HUDEP-2 (cell line): ENCODE measurements around the gene COL8A1.

Experiments used
- DNase-seq, 76 experiments: peaks; one replicate each; lab custom pipeline; 2025; ENCODE audit not compliant: unreplicated experiment in 76 of 76; lab: John Stamatoyannopoulos, UW

Gene COL8A1

GRCh38 chr3:99668044-99668443 is 29.6 kb downstream of the COL8A1 start:
- DNase-seq, result no peak

- DNase-seq, result no peak
These were observed 31.6 kb downstream of the COL8A1 start for GRCh38 chr3:99669879-99670555.

- no peak for DNase-seq
These were observed 32.2 kb downstream of the COL8A1 start for GRCh38 chr3:99670556-99670950.

GRCh38 chr3:99674086-99674789 is 35.8 kb downstream of the COL8A1 start:
- DNase-seq, result no peak

GRCh38 chr3:99678023-99678422 is 39.6 kb downstream of the COL8A1 start:
- DNase-seq, result no peak

GRCh38 chr3:99678896-99679295 is 40.5 kb downstream of the COL8A1 start:
- no peak for DNase-seq

GRCh38 chr3:99681512-99681911 is 43.1 kb downstream of the COL8A1 start:
- no peak for DNase-seq

- DNase-seq, result no peak
These were observed 43.6 kb downstream of the COL8A1 start for GRCh38 chr3:99681976-99682375.

GRCh38 chr3:99683465-99683864 is 45.1 kb downstream of the COL8A1 start:
- DNase-seq, result no peak

- no peak for DNase-seq
These were observed 45.5 kb downstream of the COL8A1 start for GRCh38 chr3:99683876-99684275.

GRCh38 chr3:99684644-99685043 is 46.2 kb downstream of the COL8A1 start:
- DNase-seq, result no peak

GRCh38 chr3:99686469-99686868 is 48.1 kb downstream of the COL8A1 start:
- no peak for DNase-seq

- DNase-seq, result peak in 38 of 76 experiments; percentile 1 to 47 (median 11)
These were observed 48.7 kb downstream of the COL8A1 start for GRCh38 chr3:99686955-99687612.

- no peak for DNase-seq
These were observed 52.5 kb downstream of the COL8A1 start for GRCh38 chr3:99690761-99691369.

GRCh38 chr3:99693636-99694035 is 55.2 kb downstream of the COL8A1 start:
- no peak for DNase-seq

- DNase-seq, result no peak
These were observed 58.1 kb downstream of the COL8A1 start for GRCh38 chr3:99696497-99696896.

- no peak for DNase-seq
These were observed 58.9 kb downstream of the COL8A1 start for GRCh38 chr3:99697250-99697649.

GRCh38 chr3:99698932-99699331 is 60.5 kb downstream of the COL8A1 start:
- DNase-seq, result no peak

GRCh38 chr3:99699841-99700240 is 61.4 kb downstream of the COL8A1 start:
- DNase-seq, result no peak

- no peak for DNase-seq
These were observed 62.4 kb downstream of the COL8A1 start for GRCh38 chr3:99700631-99701268.
